ENCODE results near the gene IRF4. TPM values are rescaled to one million over a fixed set of nuclear protein-coding genes. Genes with fewer than 3 reads are reported as not detected.

Gene IRF4
- total and polyA plus RNA-seq, 2 donors (not counting 3 experiments of a cell fraction or from before 2014, with no cell fraction given), result not detected

GRCh38 chr6:414447-414846 lies 22.9 kb downstream of the IRF4 start:
- dilution Hi-C loops (cut with MboI; ENCODE audit: extremely low pct_ligation_motif_present, low sequenced_read_pairs), result no loop called here
- POLR2A ChIA-PET, result no interaction called here
- CTCF ChIA-PET, result no interaction called here

DNA sequence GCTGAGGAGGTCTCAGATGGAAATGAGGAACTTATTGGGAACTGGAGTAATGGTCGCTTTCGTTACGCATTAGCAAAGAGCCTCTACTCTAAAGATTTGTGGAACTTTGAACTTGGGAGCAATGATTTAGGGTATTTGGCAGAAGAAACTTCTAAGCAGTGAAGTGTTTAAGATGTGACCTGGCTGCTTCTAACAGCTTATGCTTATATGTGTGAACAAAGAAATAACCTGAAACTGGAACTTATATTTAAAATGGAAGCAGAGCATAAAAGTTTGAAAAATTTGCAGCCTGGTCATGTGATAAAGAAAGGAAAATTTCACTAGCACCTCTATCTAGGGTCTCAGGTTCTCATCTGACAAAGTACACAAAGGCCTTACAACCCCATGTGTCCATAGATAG lies 23.5 kb downstream of the IRF4 start:
- ChIA-PET CTCF (no interaction called here), POLR2A (no interaction called here)
- no peaks in the 10 kb centered on the region for H3K9me3 ChIP-seq (replicated peaks; ENCODE audit: control insufficient read depth, insufficient read depth, low read length)
- H3K27me3 ChIP-seq (ENCODE audit: control insufficient read depth in 2 of 2, insufficient read depth in 2 of 2, low read length in 2 of 2), result peaks cover 3 to 6% of the 10 kb centered on the region in 2 experiments
- H2AFZ ChIP-seq (ENCODE audit: low read depth, low read length), result no peak overlapping the region
- no peaks in the 10 kb centered on the region for H3K79me2 ChIP-seq (ENCODE audit: control insufficient read depth, insufficient read depth, low read length)
- no peak overlapping the region for H3K27ac ChIP-seq (ENCODE audit: insufficient read depth, low read depth, low read length)
- no peak for DNase-seq (ENCODE audit: low read depth, low spot score)
- BruUV-seq (replicated peaks), result no TSS peak
- no peak overlapping the region for H3K4me2 ChIP-seq (ENCODE audit: insufficient read depth, low read length)
- TF ChIP-seq EZH2 (IDR thresholded peaks at IDR 0.05; ENCODE audit: borderline replicate concordance, low read depth, low read length, severe bottlenecking), result no peak
- no peaks in the 10 kb centered on the region for H3K9me1 ChIP-seq (replicated peaks; ENCODE audit: control insufficient read depth, extremely low read depth, insufficient read depth, low read length)
- intact Hi-C loops (cut with micrococcal nuclease), result no loop called here
- H3K4me3 ChIP-seq (replicated peaks in 1 of 3; ENCODE audit: insufficient read depth in 1 of 3, low read depth in 1 of 3, low read length in 3 of 3), result no peak overlapping the region
- H4K20me1 ChIP-seq (replicated peaks; ENCODE audit: control insufficient read depth, extremely low read depth, insufficient read depth, low read length), result no peaks in the 10 kb centered on the region
- no peaks in the 10 kb centered on the region for H3K4me1 ChIP-seq (ENCODE audit: control insufficient read depth, extremely low read depth, insufficient read depth, low read length)
- dilution Hi-C loops (cut with MboI; ENCODE audit: extremely low pct_ligation_motif_present, low sequenced_read_pairs), result no loop called here
- H3K36me3 ChIP-seq (ENCODE audit: control insufficient read depth in 2 of 2, extremely low read depth in 1 of 2, insufficient read depth in 2 of 2, low read length in 2 of 2), result no peaks in the 10 kb centered on the region
- H3K9ac ChIP-seq (replicated peaks; ENCODE audit: extremely low read depth, insufficient read depth, low read length), result no peak overlapping the region
- no peak for FAIRE-seq

More at GRCh38 chr6:414447-414846, 22.9 kb downstream of the IRF4 start:
- DNase-seq (ENCODE audit: low read depth, low spot score) (no peak), FAIRE-seq (no peak)
- Histone ChIP-seq H3K4me1 (ENCODE audit: control insufficient read depth, extremely low read depth, insufficient read depth, low read length) (no peaks in the 10 kb centered on the region), H2AFZ (ENCODE audit: low read depth, low read length) (no peak overlapping the region), H3K27ac (ENCODE audit: insufficient read depth, low read depth, low read length) (no peak overlapping the region), H3K27me3 (ENCODE audit: control insufficient read depth in 2 of 2, insufficient read depth in 2 of 2, low read length in 2 of 2) (peaks cover 3 to 6% of the 10 kb centered on the region in 2 experiments), H3K36me3 (ENCODE audit: control insufficient read depth in 2 of 2, extremely low read depth in 1 of 2, insufficient read depth in 2 of 2, low read length in 2 of 2) (no peaks in the 10 kb centered on the region), H4K20me1 (replicated peaks; ENCODE audit: control insufficient read depth, extremely low read depth, insufficient read depth, low read length) (no peaks in the 10 kb centered on the region), H3K9me3 (replicated peaks; ENCODE audit: control insufficient read depth, insufficient read depth, low read length) (no peaks in the 10 kb centered on the region), H3K9me1 (replicated peaks; ENCODE audit: control insufficient read depth, extremely low read depth, insufficient read depth, low read length) (no peaks in the 10 kb centered on the region), H3K4me3 (replicated peaks in 1 of 3; ENCODE audit: insufficient read depth in 1 of 3, low read depth in 1 of 3, low read length in 3 of 3) (no peak overlapping the region), H3K4me2 (ENCODE audit: insufficient read depth, low read length) (no peak overlapping the region), H3K79me2 (ENCODE audit: control insufficient read depth, insufficient read depth, low read length) (no peaks in the 10 kb centered on the region), H3K9ac (replicated peaks; ENCODE audit: extremely low read depth, insufficient read depth, low read length) (no peak overlapping the region)
- TF ChIP-seq JUN (IDR thresholded peaks at IDR 0.05; ENCODE audit: borderline replicate concordance, insufficient read depth, insufficient read length, low read depth), result no peak
- TF ChIP-seq FOS (IDR thresholded peaks at IDR 0.05; ENCODE audit: borderline replicate concordance, insufficient read depth, low read length), result no peak
- TF ChIP-seq EZH2 (IDR thresholded peaks at IDR 0.05; ENCODE audit: borderline replicate concordance, low read depth, low read length, severe bottlenecking), result no peak
- TF ChIP-seq MYC (IDR thresholded peaks at IDR 0.05; ENCODE audit: low read depth, low read length), result no peak
- intact Hi-C loops (cut with micrococcal nuclease), result no loop called here
- BruUV-seq (replicated peaks), result no TSS peak
